Measurements from ENCODE around the gene SH2B3.

- TF ChIP-seq ELF4 (CRISPR knock-in tag; IDR thresholded peaks at IDR 0.05; ENCODE audit: borderline replicate concordance) (no peak), FOXA3 (CRISPR knock-in tag; IDR thresholded peaks at IDR 0.05) (no peak), ZFX (CRISPR knock-in tag; IDR thresholded peaks at IDR 0.05; ENCODE audit: low read depth) (no peak), FOSL1 (CRISPR knock-in tag; IDR thresholded peaks at IDR 0.05; ENCODE audit: borderline replicate concordance) (no peak), KAT7 (CRISPR knock-in tag; IDR thresholded peaks at IDR 0.05; ENCODE audit: borderline replicate concordance) (no peak)
These were observed 10.2 kb upstream of the SH2B3 start for GRCh38 chr12:111395336-111396187.

Data from HepG2 (cell line).